Activated CD4-positive, alpha-beta T cell treated with anti-CD3 and anti-CD28 coated beads for 24 hours (primary cell): ENCODE results near the gene HM13.
"Not testable (repeated sequence)": the region's sequence is repeated elsewhere in the genome, so short reads cannot be mapped to it uniquely, and the experiment has no call there.

ENCODE experiments used
- DNase-seq, 2 donors: peaks; one replicate each; pipeline ENCODE4 v3.0.0-alpha.2; 2020; ENCODE audit warnings: low read depth in 2 of 2

HM13 gene

DNA sequence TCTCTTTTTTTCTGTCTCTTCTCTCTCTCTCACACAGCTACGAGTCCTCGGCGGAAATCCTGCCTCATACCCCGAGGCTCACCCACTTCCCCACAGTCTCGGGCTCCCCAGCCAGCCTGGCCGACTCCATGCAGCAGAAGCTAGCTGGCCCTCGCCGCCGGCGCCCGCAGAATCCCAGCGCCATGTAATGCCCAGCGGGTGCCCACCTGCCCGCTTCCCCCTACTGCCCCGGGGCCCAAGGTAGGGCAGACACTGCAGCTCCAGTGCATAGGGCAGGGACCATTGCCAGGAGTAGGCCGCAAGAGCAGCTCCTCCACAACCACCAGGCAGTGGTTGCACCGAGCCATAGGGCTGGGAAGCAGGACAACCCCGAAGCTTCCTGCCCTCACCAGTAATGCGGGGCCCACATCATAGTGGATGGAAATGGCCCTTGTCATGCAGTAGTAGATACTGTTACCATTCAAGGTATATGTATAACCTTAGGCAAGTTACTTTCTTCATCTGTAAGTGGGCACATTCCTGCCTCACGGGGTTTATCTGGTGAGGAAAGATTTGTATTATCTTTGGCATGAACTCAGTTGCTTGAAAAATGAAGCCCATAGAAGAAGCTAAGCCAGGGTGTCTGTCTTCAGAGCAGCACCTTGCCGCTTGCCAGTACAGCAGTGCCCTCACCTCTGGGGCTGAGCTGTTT is 53.9 kb downstream of the HM13 start:
- DNase-seq = no peak

GRCh38 chr20:31568773-31569162 is 54.5 kb downstream of the HM13 start:
- DNase-seq = no peak

GRCh38 chr20:31569163-31570020 is 55.1 kb downstream of the HM13 start:
- peak; percentile 45 to 54 for DNase-seq

GRCh38 chr20:31570021-31570463 is 55.8 kb downstream of the HM13 start:
- no peak for DNase-seq

DNA sequence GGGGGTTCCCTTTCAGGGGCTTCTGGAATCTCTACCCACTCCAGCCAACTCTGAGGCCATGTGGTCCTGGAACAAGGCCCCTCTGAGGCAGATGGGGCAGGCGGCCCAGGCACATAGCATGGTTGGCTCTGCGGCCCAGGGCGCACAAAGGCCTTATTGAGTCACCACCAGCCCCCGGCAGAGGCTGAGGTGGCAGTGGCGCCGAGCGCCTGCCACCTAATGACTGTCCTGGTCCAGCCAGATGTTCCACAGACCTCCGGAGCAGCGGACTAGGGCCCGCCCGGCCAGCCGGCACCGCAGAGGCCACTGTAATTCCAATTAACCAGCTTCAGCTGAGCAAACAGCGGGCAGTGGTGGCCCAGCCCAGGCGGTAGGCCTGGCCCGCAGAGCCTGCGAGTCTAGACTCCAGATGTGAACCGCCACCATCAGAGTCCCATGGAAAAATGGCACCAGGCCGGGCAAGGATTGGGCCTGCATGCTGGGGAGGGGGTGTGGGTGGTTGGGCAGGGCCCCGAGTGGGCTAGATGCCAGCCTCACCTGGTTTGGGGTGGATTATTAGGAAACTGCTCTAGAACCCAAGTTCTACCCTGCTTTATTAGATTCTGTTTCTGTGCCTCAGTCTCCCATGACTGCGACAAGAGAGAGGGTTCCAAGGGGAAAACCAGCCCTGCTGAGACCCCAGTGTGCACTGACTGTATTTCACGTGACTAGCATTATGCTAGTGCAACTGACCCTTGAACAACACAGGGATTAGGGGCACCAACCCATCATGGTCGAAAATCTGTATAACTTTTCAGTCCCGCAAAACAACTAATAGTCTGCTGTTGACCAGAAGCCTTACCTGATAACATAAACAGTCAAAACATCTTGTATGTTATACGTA is 56.7 kb downstream of the HM13 start:
- no peak for DNase-seq

GRCh38 chr20:31572042-31572700 is 57.9 kb downstream of the HM13 start:
- DNase-seq = no peak

DNA sequence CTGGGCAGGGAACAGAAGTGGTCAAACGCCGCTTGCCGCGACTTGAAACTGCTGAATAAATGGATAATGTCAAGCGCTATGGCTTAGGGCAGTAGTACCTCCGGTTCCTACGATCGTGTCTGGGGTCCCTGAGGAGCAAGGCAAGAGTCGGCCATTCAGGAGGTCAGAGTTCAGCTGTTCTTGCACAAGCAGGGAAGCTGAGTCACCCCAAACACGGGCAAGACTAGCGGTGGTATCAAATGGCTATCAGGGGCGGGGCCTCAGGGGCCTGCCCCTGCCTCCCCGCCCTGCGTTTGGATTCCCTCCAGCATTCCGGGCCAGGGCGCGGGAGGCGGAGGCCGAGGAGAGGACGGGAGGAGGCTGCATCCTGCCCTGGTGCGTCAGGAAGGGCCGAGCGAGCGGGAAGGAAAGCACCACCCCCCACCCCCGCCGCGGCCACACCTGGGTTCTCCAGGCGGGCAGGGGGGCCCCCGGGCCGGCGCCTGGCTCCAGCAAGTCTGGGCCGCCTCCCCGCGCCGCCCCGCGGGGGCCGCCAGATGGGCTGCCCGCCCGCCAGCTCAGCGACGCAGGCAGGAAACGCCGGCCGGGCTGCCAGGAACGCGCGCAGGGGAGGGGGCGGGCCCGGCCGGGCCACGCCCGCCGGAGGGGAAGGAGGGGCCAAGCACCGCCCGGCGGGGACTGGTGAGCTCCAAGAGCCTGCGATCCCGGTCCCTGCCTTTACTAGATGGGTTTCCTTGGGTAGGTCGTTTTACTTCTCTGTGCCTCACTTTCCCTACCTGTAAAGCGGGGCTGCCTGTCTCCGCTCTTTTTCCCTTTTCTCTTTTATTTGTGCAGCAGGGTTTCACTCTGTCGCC is 58.7 kb downstream of the HM13 start:
- peak; percentile 76 to 83 for DNase-seq

GRCh38 chr20:31573555-31574321 is 59.5 kb downstream of the HM13 start:
- DNase-seq = no peak

GRCh38 chr20:31574986-31575385 is 60.7 kb downstream of the HM13 start:
- DNase-seq = not testable (repeated sequence)

DNA sequence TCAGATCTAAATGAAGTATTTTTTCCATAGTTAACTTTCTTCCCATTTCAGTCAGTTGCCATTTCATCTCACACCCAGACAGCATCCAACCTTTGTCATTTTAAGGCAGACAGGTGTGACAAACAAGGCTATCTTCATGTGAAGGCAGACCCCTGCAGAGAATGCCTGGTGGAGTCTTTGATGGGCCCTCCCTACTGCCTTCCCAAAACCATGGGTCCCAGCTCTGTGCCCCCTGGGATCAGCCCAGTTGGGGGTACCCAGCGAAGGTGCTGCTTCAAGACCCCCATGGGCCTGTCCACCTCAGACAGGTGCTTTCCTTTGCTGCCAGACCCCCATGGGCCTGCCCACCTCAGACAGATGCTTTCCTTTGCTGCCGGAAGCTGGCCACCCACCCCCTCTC is 62.5 kb downstream of the HM13 start:
- no peak for DNase-seq

DNA sequence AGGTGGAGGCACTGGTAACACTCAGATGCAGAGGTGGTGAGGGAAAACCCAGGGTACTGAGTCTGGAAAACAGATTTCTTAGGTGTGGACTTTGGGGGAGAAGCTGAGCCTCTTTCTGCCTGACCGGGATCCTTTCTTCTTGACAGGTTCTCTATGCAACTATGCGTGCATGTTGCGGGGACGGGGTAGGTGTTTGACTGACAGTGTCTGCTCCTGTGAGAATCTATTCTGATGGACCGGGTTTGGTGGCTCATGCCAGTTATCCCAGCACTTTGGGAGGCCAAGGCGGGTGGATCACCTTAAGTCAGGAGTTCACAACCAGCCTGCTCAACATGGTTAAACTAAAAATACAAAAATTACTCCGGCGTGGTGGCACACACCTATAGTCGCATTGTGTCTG is 63.0 kb downstream of the HM13 start:
- no peak for DNase-seq

DNA sequence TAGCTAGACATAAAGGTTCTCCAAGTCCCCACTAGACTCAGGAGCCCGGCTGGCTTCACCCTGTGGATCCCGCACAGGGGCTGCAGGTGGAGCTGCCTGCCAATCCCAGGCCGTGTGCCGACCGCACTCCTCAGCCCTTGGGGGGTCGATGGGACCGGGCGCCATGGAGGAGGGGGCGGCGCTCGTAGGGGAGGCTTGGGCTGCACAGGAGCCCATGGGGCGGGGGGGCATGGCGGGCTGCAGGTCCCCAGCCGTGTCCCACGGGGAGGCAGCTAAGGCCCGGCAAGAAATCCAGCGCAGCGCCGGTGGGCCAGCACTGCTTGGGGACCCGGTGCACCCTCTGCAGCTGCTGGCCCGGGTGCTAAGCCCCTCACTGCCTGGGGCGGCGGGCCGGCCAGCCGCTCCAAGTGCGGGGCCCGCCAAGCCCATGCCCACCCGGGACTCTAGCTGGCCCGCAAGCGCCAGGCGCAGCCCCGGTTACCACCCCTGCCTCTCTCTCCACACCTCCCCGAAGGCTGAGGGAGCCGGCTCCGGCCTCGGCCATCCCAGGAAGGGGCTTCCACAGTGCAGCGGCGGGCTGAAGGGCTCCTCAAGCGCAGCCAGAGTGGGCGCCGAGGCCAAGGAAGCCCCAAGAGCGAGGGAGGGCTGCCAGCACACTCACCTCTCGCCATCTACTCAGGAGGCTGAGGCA is 64.4 kb downstream of the HM13 start:
- no peak for DNase-seq

GRCh38 chr20:31579245-31579644 is 65.0 kb downstream of the HM13 start:
- no peak for DNase-seq

DNA sequence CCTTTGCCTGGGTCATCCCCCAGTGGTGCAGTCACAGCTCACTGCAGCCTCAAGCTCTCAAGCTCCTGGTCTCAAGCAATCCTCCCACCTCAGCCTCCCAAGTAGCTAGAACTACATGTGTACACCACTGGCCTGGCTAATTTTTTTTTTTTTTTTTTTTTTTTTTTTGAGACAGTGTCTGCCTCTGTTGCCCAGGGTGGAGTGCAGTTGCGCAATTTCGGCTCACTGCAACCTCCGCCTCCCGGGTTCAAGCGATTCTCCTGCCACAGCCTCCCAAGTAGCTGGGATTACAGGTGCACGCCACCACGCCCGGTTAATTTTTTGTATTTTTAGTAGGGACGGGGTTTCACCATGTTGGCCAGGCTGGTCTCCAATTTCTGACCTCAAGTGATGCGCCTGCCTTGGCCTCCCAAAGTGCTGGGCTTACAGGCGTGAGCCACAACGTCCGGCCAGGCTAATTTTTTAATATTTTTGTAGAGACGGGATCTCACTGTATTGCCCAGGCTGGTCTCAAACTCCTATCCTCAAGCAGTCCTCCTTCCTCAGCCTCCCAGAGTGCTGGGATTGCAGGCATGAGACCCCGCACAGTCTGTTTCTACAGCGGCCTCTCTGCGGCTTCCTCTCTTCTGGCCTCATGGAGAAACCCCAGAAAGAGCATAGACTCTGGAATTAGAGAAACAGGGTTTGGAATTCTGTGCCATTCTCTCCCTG is 65.9 kb downstream of the HM13 start:
- not testable (repeated sequence) for DNase-seq

DNA sequence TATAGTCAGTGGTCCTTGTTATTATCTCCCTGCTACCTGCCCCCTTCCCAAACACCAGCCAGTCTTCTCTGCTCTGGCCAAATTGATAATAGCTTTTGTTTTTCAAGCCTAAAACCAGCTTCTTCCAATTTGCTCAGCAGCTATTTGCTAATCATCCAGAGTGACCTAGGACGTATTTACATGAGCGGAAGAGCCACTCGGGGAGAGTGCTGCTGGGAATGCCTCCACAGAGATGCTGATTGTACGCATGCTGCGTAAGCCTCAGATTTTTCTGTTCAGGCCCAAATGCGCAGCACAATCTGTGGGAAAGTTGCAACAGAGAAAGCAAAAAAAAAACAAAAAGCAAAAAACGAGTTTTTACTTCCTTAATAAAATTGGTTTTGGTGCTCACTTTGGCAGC is 66.5 kb downstream of the HM13 start:
- no peak for DNase-seq

GRCh38 chr20:31581391-31581790 is 67.1 kb downstream of the HM13 start:
- DNase-seq = no peak

DNA sequence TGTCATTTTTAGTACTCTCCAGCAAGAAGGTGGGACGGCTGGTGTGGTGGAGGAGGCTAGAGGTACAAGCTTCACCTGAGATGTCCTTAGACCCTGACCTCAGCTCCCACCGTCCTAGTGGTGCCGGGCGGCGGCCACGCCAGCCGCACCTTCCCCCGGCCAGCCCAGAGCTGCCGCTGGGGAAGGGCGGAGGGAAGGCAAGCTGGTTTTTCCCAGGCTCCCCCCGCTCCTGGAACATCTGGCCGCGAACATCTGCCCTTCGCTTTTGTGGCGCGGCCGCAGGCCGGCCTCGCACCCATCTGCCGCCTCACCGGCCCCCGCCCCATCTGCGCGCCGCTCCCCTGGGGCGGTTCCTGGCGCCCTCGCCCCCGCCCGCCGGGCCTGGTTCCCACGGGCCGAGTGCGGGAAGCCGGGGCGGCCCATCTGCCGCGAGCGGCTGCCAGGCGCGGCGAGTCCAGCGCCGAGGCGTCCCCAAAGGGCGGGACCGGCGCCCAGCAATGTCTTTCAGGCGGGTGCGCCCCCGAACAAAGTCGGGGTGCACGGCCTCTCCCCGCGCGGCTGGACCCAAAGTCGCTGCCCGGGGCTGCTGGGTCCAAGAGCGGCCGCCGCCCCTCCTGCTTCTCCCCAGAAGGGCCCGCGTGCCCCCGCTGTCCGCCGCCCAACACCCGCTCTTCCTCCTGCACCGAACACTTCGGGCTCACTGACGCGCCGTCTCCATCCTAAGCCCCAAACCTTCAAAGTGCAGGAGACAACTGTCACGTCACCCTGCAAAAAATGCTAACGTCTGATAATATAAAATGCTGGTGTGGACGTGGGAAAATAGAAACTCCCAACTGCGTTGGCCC is 73.5 kb downstream of the HM13 start:
- DNase-seq = no peak
